ENCODE measurements around the gene HHAT.
A peak's percentile ranks its signal among the peaks of the same experiment; 100 is the strongest.
"Not testable (repeated sequence)": the region's sequence is repeated elsewhere in the genome, so short reads cannot be mapped to it uniquely, and the experiment has no call there.

Gene HHAT

DNA sequence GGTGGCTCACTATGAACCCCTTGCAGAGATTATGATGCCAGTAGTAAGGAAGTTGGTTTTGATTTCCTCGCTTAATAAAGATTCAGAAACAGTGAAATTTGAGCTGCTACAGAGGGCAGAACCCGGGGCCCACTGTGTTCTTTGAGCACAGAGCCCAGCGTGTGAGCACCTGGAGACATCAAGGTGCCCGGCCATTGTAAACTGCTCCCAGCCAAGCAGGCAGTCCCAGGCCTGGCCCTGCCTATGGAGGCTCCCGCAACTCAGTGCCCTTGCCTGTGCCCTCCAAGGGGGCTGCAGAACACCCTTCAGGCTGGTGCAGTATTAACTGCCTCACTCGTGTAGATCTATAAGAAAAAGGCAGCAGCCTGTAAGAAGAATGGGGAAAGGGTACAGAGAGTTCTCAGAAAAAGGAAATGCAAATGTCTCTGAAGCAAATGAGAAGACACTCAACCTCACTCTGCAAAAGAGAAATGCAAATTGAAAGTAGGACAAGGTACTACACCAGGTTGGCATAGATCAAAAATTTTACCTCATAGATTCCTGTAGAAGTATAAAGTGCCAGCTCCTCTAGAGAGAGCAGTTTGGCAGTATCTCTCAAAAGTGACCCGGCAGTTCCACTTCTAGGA lies 323.7 kb downstream of the HHAT start:
- FAIRE-seq: no peak

DNA sequence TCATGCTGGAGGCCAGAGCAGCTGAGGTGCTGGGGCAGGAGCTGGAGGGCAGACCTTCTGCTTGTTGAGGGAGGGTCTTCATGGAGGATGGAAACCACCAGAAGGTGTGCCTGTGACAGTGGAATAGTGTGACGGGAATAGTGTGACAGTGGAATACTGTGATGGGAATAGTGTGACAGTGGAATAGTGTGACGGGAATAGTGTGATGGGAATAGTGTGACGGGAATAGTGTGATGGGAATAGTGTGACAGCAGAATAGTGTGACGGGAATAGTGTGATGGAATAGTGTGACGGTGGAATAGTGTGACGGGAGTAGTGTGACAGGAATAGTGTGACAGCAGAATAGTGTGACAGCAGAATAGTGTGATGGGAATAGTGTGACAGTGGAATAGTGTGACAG lies 325.1 kb downstream of the HHAT start:
- peak; percentile 71 for FAIRE-seq

DNA sequence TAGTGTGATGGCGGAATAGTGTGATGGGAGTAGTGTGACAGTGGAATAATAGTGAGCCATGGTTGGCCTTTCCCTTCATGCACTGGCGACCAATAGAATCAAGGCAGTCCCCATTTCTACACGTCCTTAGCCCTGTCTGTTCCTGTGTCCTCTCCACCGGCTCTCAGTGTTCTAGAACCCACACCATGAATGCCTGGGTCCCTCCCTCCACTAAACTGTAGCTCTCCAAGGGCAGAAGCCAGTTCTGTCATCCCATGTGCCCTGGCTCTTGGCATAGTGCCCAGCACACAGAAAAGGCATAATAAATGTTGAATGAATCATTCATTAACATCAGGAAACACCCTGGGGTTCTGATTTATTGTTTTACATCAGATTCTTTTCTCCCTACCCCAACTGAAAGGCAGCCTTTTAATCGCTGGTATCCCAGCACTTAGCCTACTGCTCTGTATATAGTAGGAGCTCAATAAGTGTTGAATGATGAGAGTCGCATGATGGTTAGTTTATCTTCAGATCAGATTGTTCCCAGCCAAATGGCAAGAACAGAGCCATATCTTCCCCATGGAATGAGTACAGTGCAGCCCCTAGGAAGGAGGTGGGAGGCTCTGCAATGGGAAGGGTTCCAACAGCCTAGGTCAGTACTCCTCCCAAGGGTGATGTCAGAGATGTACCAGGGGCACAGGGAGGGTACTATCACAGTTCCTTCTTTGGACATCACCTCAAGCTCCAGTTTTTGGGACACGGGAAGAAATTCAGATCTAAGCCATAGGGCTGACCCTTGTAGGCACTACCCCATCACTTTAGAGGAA lies 325.7 kb downstream of the HHAT start:
- FAIRE-seq: no peak

DNA sequence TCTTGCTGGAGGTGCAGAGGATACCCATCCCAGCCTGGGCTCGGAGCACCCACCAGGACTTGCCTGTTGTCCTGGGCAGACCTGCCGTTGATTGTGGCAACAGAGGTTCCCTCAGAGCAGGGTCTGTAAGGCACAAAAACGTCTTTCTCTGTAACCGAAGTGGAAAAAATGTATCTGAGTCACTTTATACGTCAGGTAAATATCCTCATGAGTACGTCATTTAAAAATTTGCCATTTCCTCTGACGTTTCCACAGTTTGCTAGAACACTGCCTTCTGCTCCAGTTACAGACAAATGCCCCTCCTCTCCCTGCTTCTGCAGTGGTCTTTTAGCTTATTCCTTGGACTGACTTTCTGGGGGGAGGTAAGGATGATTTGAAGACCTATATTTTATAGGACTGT lies 326.8 kb downstream of the HHAT start:
- no peak for FAIRE-seq

DNA sequence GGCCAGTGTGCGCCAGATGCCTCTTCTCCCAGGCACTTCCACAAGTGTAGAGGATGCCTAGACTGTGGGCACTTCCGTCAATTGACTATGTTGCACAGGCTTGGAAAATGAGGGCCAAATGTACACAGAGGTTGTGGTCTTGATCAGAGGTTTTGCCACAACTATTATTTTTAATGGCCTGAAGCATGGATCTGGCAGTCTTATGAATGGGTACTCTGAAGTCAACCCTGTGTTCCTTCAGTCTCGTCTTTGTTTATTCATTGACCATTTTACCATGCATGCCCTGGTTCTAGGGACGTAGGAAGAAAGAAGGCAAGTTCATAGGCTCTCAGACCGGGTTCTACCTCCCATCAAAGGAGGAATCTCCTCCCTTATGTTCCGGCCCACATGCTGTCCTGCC lies 329.1 kb downstream of the HHAT start:
- FAIRE-seq: no peak

DNA sequence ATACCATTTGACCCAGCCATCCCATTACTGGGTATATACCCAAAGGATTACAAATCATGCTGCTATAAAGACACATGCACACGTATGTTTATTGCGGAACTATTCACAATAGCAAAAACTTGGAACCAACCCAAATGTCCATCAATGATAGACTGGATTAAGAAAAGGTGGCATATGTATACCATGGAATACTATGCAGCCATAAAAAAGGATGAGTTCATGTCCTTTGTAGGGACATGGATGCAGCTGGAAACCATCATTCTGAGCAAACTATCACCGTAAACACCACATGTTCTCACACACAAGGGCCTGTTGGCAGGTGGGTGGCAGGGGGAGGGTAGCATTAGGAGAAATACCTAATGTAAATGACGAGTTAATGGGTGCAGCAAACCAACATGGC lies 332.8 kb downstream of the HHAT start:
- not testable (repeated sequence) for FAIRE-seq

DNA sequence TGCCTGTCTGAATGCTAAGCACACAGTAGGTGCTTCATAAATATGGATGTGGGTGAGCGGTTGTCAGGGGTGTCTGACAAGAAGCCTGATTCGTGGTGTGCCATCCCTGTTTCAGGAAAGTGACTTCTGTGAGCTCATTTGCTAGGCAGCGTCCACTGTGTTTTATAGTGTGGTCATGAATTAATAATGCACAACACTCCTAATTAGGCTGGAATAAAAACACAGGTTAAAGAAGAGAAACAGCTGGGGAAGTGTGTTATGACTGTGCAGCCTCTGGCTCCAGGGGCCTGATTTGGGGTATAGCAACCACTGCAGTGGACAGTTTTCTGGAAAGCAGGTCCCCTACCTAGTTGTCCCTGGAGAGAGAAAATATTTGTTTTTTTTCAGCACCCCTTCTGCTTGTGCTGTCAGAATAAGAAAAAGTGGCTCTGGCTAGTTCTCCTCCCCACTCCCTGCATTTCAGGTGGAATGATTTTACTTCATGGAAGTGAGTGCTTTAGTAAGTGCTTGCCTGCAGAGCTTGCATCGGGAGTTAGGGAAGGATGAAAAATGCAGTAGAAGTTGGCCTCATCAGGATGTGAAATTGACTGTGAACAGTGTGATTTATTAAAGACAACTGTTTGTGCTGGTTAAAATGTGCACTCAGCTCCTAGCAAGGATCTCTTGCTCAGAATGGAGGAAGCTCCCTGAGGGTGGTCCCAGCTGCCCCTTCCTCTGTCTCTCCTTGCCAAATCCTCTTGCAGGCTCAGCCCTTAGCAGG lies 333.8 kb downstream of the HHAT start:
- no peak for FAIRE-seq

DNA sequence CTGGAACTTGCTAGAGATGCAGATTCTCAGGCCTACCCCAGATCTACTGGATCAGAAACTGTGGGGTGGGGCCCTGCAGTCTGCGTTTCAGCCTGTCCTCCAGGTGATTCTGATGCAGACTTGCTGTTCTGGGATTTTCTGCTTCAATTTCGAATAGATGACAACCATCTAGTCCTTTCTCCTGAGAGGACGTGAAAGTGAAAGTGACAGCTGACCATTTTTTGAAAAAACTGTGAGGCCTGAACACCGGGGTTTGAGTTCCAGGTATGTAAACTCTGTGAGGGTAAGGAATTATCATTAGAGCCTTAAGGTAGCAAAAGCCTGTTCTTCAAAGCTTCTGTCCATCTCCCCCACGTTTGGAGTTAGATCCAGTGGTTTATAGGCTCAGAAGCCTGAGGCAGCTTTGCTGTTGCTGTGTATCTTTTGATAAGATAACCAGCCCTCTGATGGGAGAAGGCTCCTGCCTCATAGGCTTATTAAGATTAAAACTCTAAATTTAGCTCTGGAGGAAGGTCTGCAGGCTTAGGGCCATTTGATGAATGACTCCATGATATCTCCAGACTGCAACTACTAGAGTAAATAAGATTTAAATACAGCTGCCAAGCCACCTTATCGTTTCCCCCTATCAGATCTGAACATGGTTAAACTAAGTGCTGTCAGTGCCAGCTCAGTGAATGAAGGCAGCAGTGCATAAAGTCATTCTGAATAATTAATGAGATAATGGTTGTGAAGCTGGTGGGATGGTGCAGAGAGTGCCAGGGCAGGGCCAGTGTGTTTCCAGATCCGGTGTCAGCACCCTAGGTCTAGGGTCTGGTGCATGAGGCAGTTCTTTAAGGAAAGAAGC lies 335.2 kb downstream of the HHAT start:
- no peak for FAIRE-seq

DNA sequence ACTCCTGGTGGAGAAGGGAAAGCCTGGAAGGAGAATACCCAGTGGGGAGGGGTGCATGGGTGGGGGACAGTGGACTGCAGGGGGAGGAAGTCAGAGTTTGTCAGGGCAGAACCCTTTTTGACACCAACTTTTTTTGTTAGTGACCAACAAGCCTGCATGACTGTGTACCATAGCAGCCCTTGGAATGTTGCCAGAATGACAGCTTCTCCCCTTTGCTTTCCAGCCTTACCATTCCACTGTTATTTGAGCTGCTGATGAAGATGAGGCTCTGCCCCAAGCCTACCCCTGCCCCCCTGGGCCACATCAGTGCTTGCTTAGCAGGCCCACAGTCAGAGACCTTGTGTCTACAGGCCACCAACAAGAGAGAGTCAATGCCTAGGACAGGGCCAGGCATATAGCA lies 341.2 kb downstream of the HHAT start:
- no peak for FAIRE-seq

DNA sequence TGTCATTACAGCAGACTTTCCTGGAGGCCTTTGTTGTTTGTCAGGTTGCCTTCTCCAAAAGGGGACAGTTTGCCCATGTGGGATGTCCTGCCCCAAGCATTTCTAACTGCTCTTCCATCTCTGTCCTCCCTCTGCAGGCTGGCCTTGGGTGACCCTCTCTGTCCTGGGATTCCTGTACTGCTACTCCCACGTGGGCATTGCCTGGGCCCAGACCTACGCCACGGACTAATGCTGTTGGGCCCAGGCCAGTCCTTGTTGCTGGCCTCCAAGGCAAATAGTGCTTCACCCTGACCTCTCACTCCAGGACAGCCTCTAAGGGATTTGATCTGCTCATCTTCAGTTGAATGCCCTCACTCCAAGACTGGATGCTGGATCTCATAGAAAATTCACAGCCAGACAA lies 345.4 kb downstream of the HHAT start:
- no peak for FAIRE-seq

DNA sequence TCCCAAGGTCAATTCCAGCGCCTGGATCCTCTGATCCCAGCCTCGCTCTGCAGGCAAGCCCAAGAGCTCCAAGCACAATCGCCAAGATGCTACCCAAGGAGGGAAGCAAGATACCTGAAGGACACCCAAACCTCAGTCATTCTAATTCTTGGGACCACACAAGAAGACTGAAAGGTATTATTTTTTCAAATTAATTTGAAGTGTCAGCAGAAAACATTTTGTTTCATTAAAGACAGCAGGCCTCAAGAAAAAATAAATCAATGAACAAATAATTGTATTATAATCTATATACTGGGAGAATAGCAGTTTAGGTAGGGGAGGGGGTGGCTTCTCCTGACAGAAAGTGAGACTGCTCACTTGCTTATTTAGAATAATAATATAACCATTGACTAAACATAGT lies 347.8 kb downstream of the HHAT start:
- FAIRE-seq: no peak

DNA sequence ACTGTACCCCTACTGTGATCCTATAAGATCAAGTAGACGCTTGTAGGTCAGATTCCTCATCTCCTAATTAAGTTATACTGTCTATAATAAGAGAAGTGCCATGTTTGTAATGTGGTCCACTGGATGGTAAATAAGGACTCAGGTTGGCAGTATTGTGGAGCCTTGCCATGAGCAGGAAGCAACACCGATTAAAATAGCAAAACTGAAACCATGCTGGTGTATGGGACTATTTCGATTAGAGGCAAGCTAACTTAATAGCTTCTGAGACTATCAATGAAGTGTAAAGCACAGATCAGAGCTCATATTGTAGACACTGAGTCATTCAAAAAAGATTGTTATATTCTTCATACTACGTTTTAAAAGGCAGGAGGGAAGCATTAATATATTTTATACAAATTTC lies 348.8 kb downstream of the HHAT start:
- FAIRE-seq: no peak

DNA sequence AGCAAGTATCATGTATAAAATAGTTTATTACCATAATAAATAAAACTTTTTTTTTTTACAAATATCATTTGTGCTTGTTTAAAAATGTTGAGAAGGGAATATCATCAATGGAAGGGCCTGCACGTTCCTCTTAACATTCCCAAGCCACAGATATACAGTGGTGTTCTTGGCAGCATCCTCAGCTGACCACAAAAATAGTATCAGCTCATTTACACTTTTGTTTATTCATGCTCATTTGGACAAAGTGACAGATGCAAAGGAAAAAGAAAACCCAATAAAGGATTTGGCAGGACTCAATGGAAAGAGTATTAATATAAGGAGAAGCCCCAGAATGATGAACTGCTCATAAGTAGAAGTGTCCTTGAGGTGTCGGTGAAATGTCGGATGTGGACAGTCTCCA lies 349.6 kb downstream of the HHAT start:
- no peak for FAIRE-seq

DNA sequence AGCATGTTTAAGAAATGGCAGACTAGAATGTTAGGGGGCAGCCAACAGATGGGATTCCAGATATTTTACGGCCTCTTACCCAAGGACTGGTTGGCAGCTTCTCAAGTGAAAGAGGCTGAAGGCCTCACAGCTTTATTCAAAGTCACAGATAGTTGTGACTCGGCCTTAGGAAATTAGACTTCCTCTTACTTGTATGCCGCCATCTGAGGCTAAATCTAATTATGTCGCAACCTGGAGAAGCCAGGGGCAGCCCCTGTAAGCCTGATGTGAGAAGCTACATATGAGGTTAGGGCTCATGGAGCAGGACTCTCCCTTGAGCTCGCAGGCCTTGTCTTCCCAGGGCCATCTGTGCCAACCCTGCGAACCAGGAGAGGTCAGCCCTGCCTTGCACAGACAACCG lies 352.5 kb downstream of the HHAT start:
- no peak for FAIRE-seq

DNA sequence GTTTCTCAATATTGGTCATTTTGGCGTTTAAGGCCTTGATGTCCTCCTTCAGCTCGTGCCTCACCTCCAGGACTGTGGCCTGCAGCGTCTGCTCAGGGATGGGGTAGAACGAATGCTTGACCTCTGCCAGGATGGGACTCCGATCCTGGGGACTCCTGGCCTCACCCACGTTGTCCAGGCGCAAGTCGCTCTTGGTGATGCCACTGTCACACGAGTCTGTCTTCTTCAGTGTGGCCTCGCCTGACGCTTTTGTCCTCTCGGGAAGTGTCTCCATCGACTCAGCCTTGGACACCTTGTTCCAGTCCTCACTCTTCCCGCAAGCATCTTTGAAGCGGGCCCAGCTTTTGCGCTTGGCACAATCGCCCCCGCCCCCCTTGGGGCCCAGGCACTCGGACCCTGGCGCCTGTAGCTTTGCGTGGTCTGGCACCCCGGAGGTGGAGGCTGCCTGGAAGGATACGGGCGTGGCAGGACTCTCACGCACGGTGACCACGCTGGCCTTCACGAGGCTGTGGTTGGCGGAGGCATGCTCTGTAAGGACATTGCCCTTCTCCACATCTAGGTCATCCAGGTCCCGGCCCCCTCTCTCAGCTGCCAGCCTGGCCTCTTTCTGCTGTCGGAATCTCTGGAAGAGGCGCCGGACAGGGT lies 354.8 kb downstream of the HHAT start:
- no peak for FAIRE-seq

DNA sequence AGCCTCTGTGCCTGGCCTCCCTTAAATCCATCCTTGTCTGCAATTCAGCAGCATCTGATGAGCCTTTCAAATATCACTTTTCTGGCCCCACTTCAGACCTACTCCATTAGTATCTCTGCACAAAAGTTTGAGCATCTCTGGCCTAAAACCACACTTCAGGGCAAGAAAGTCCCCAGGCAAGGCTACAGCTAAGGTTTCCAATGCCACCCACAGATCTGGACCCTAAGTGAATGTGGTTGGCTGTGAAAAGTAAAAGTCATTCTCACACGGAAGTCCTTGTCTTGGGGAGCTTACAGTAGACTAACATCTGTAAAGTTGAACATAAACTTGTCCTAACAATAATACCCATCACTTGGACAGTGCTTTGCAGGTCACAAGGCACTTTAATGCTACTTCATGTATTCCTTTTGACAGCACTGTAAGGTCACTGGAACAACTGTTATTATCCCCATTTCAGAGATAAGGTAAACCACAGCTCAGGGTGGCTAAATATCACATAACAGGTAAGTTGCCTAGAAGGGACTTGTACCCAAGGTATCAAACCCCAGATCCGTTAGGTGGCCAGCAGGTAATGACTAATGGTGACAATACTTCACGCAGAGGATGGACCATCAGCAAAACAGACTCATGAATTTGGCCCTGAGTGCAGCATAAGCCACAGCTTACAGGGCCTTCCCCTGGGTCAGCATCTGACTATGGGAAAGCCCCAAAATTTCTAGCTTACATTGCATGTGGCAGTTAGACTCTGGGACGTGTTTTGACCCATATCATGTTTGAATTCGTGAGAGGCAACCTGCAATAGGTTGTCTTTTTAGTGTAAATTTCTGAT lies 356.0 kb downstream of the HHAT start:
- no peak for FAIRE-seq

DNA sequence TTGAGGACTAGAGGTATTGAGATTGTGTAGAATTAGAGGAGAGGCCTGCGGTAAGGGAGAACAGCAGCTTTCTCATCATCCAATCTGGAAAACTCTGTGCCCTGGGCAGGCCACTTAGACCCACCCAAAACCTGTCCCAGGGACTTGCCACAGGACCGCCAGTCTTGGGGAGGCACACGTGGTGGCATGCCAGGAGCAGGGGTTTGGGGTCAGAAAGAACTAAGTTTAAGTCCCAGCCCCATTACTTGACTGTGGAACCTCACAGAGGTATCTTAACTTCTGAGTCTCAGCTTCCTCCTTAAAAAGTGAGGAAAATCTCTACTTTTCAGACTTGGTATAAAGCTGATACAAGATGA lies 356.6 kb downstream of the HHAT start:
- no peak for FAIRE-seq

DNA sequence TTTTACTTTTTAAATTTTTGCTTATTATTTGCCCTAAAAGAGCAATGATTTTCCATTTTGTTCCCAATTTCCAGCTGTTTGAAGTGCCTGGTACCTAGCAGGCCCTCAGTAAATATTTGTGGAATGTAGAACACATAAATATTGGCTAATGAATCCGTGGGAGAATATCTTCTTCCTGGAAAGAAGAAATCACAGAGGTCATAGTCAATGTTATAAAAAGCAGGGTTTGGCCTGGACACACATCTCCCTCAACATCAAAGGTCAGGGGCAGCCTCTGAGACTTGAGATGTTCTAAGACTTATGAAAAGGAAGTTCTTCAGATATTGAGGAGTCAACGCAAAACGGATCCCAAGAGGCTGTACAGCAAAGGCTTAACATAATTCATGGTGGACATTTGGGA lies 358.1 kb downstream of the HHAT start:
- no peak for FAIRE-seq

DNA sequence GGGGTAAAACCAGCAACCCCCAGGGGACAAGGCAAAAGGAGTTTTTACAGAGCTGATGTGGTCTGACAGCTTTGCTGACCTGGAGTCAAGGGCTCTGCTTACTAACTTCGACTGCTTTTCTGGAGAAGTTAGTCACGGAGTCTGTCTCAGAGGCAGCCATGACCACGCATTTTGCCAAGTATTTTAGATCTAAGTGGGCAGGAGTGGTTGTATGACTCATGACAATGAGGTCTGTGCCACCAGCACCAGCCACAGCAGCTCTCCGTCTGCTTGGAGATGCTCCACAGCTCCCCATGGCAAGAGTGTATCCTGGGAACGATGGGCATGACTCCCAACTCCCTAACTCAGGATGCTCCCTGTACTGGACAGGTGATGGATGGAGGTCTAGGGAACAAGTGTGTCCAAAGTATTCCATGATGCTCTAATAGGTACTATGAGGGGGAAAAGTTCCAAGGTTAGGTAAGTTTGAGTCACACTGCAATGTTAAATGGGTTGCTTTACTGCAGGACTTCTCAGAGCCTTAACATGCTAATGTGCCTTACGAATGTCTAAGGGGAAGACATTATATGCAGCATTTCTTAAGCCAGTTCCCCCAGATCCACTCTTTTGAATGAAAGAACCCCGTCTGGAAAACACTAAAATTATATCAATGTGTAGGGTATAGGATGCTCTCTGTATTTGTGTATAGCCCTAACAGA lies 359.0 kb downstream of the HHAT start:
- no peak for FAIRE-seq

DNA sequence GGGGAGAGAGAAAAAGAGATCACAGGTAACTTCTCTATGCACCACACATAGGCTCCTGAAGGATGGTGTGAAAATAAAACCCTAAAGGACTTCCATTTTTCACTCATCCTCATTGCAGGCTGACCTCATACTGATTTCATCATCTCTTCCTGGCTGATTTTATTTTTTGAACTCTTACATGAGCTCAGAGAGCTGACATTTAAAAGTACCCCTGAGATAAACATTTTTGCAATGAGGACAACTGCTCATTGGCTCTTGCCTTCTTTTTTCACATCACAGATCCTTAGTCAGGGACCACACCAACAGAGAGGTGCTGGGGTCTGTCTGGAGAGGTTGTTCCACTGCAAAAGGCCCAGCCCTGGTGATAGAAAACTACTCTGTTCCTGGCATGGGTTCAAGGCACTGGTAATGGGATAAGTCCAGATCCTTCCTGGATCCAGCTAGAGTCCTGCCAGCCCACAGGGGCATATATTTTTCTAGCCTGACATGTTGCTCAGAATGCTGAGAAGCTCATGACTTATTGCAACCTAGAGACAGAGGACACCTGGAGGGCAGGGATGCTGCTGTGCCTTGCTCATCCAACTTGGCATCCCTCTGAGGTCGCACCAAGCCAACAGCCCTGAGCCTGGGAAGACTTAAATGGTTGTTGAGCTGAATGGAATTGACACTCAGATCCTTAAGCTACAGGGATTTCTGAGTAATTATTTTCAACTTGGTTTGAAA lies 360.0 kb downstream of the HHAT start:
- FAIRE-seq: no peak
